Nephron progenitor cell (in vitro differentiated cells): ENCODE results near the gene SSRP1.
A peak's percentile ranks its signal among the peaks of the same experiment; 100 is the strongest.

Source experiments
- DNase-seq: peaks from one replicate; pipeline ENCODE4 v3.0.0; 2021
- H3K27ac Mint-ChIP-seq: 2 replicates; pipeline ENCODE4 v1.8.0; 2021; ENCODE audit warnings: mild to moderate bottlenecking, moderate library complexity, mixed read lengths
- H3K27me3 Mint-ChIP-seq: 2 replicates; pipeline ENCODE4 v1.8.0; 2021; ENCODE audit warnings: mild to moderate bottlenecking, low read depth, mixed read lengths; ENCODE audit not compliant: poor library complexity
- H3K36me3 Mint-ChIP-seq: 2 replicates; pipeline ENCODE4 v1.8.0; 2021; ENCODE audit warnings: low read depth, mixed read lengths
- H3K4me1 Mint-ChIP-seq: 2 replicates; pipeline ENCODE4 v1.8.0; 2021; ENCODE audit warnings: mixed read lengths
- H3K4me3 Mint-ChIP-seq: 2 replicates; pipeline ENCODE4 v1.8.0; 2021; ENCODE audit warnings: mild to moderate bottlenecking, moderate library complexity, mixed read lengths
- H3K9me3 Mint-ChIP-seq: 2 replicates; pipeline ENCODE4 v1.8.0; 2021; ENCODE audit warnings: mild to moderate bottlenecking, moderate library complexity, mixed read lengths
- TF ChIP-seq, protein P1 (sequence below): fragments of 200-600 bp; sonication (generic); IDR thresholded peaks from 2 replicates; pipeline ENCODE4 v1.5.0; 2021; ENCODE audit warnings: antibody characterized with exemption

The SSRP1 gene

DNA sequence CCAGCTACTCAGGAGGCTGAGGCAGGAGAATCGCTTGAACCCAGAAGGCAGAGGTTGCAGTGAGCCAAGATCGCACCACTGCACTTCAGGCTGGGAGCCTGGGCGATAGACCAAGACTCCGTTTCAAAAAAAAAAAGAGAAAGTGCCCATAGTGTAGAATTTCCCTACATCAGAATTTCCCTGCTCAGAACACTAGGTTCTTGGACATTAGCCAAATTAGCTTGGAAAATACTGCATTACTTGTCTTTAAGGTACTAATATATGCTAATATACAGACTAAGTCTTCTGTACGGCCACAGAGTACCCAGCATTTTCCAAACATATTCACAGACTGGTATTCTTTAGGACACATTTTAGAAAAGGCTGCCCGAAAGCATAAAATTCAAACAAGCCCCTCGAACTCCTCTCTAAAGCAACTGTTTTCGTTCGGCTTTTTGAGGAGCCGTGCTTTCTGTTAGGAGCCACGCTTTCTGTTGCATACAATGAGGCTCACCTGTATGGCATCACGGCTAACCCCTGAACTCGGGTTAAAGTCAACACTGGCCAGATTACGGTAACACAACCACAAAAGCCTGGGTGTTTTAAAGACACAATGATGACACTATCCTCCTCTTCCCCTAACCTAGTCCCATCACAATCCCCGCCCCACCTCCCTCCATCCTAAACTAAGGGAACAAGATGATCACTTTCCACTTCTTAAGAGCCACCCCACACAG, 29.4 kb downstream of the SSRP1 start:
- Mint-ChIP-seq H3K9me3 (no peaks in the 10 kb centered on the region), H3K4me1 (peaks cover 76% of the 10 kb centered on the region)

DNA sequence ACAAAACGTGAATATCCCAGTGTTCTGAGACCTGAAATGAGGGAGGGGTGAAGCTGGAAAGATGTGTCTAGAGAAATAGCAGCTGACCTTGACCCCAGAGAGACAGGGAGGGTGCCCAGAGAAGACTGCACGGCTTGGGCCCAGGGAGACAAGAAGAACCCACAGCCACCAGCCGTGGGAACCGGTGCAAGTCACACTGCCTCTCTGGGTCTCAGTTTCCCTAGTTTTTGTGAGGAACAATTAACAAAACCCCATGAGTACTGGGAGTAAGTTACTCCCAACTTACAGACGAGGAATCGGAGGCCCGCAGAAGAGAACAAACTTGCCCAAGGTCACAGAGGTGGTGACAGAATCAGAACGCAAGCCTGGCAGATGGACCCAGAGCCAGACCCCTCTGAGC, 30.2 kb downstream of the SSRP1 start:
- Mint-ChIP-seq H3K27ac (no peak overlapping the region), H3K27me3 (no peaks in the 10 kb centered on the region), H3K4me3 (no peak overlapping the region), H3K4me1 (peaks cover 69% of the 10 kb centered on the region), H3K9me3 (no peaks in the 10 kb centered on the region), H3K36me3 (peaks cover 73% of the 10 kb centered on the region)
- TF ChIP-seq, protein P1, sequence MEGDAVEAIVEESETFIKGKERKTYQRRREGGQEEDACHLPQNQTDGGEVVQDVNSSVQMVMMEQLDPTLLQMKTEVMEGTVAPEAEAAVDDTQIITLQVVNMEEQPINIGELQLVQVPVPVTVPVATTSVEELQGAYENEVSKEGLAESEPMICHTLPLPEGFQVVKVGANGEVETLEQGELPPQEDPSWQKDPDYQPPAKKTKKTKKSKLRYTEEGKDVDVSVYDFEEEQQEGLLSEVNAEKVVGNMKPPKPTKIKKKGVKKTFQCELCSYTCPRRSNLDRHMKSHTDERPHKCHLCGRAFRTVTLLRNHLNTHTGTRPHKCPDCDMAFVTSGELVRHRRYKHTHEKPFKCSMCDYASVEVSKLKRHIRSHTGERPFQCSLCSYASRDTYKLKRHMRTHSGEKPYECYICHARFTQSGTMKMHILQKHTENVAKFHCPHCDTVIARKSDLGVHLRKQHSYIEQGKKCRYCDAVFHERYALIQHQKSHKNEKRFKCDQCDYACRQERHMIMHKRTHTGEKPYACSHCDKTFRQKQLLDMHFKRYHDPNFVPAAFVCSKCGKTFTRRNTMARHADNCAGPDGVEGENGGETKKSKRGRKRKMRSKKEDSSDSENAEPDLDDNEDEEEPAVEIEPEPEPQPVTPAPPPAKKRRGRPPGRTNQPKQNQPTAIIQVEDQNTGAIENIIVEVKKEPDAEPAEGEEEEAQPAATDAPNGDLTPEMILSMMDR, result no peak
- no peak for DNase-seq

More for the DNA sequence above, 29.4 kb downstream of the SSRP1 start:
- Mint-ChIP-seq H3K27me3 (no peaks in the 10 kb centered on the region), H3K4me3 (no peak overlapping the region), H3K36me3 (peaks cover 65% of the 10 kb centered on the region), H3K27ac (peak overlapping the region; percentile 71)
- TF ChIP-seq, protein P1, result no peak
- DNase-seq, result no peak

DNA sequence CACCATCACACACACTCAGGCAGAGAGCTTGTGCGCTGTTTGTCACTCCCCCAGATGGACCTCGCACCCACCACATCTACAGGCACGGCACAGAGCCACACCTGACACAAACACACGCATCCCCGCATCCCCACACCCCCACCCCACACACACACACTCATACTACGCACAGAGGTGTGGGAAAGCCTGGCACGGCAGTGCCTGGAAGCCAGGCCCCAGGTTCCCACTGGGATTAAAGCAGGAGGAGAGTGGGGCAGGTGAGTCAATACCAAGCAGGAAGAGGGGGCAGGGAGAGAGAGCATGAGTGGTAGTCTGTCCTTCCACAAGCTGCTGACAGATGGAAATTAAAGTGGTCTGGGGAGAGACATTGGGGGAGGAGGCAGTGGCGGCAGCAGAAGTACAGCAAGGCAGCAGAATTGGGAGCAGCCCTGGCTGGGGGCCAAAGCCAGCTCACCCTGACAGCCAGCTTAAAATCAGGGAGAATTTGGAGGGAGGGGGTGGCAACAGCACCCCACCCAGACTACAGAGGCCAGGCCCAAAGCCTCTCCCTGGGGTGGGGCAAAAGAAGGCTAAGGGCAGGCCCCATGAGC, 31.6 kb downstream of the SSRP1 start:
- peak overlapping the region; percentile 90 for H3K27ac Mint-ChIP-seq
- no peak for DNase-seq
- peaks cover 3% of the 10 kb centered on the region for H3K27me3 Mint-ChIP-seq
- peaks cover 74% of the 10 kb centered on the region for H3K36me3 Mint-ChIP-seq
- TF ChIP-seq, protein P1, result no peak
- H3K4me1 Mint-ChIP-seq, result peaks cover 56% of the 10 kb centered on the region
- H3K9me3 Mint-ChIP-seq, result peaks cover 8% of the 10 kb centered on the region
- peak overlapping the region; percentile 9 for H3K4me3 Mint-ChIP-seq

DNA sequence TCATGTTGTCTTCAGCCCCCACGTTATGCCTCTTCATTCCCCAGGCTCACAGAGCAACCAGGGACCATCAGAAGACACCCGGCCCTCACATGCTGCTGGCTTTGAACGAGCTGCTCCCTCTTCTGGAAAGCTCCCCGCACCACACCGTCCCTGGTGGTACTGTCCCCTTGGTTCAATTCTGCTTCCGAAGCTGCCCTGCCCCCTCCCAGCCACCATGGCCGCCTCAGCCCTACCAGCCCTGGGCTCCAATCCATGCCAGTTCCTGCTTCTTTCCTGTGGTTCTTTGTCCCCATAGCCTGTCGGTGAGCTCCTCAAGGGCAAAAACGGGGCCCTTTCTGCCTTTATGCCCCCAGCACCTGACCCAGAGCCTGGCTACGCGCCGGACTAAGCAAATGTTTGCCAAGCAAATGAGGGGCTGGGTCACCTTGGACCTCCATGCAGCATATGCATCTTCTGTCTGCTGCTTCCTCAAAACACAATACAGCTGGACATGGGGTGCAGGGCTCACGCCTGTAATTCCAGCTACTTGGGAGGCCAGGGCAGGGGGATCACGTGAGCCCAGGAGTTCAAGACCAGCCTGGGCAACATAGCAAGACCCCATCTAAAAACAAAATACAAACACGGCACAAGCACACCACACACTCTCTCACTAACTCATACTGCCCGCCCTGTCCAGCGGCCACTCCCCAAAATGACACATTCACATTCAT, 32.3 kb downstream of the SSRP1 start:
- Mint-ChIP-seq H3K4me1 (peaks cover 50% of the 10 kb centered on the region), H3K36me3 (peaks cover 74% of the 10 kb centered on the region), H3K27ac (peak overlapping the region; percentile 90)

DNA sequence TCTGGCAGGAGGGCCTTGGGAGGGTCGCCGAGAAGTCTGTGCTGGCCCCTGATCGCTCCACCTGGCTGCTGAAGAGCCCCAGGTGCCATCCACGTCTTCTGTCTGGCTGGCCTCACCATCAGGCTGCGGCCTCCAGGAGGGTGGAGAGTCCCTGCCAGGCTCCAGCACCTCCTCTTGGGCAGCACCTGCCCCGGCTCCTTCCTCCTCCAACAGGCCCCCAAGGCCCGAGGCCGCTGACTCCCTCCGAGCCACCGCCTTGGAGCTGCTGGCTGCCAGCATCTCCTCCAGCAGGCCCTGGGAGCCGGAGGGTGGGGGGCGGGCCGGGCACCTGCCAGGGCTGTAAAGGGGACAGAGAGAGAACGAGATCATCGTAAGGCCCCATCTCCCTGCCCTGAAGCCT, 33.2 kb downstream of the SSRP1 start:
- no peak for DNase-seq
- H3K4me1 Mint-ChIP-seq, result peaks cover 40% of the 10 kb centered on the region
- H3K27me3 Mint-ChIP-seq, result peaks cover 3% of the 10 kb centered on the region
- H3K36me3 Mint-ChIP-seq, result peaks cover 76% of the 10 kb centered on the region
- H3K27ac Mint-ChIP-seq, result no peak overlapping the region
- H3K9me3 Mint-ChIP-seq, result peaks cover 24% of the 10 kb centered on the region
- no peak overlapping the region for H3K4me3 Mint-ChIP-seq
- TF ChIP-seq, protein P1, result no peak

More for the DNA sequence above, 32.3 kb downstream of the SSRP1 start:
- TF ChIP-seq, protein P1, result no peak
- Mint-ChIP-seq H3K27me3 (peaks cover 3% of the 10 kb centered on the region), H3K9me3 (peaks cover 15% of the 10 kb centered on the region), H3K4me3 (no peak overlapping the region)
- no peak for DNase-seq
